PC-3 (cell line): Measurements from ENCODE around the gene MAPK13. TPM values are rescaled to one million over a fixed set of nuclear protein-coding genes. Genes with fewer than 3 reads are reported as not detected.
"Not testable (repeated sequence)": the region's sequence is repeated elsewhere in the genome, so short reads cannot be mapped to it uniquely, and the experiment has no call there.

Source experiments
- ATAC-seq: fragments of 200-7000 bp; cut with Tn5 transposase; 2 replicates; pipeline ENCODE4 v1.9.1; 2020; ENCODE audit warnings: mild to moderate bottlenecking, moderate library complexity
- BruUV-seq: library from RNA; stranded (reverse); fragments of 400-500 nt; replicated peaks from 2 replicates; lab custom pipeline; 2021; lab: Mats Ljungman, UMichigan
- CTCF ChIA-PET: fragments of 300-600 bp; sonication (Branson Sonifier 250); formaldehyde crosslinking; loops from one replicate; lab custom pipeline; 2022; ENCODE audit warnings: antibody characterized with exemption; lab: Charles Lee
- POLR2A ChIA-PET: fragments of 300-600 bp; sonication (Branson Sonifier 250); formaldehyde crosslinking; loops from one replicate; lab custom pipeline; 2022; ENCODE audit warnings: antibody characterized with exemption; ENCODE audit not compliant: unreplicated experiment; lab: Charles Lee
- DNase-seq: peaks from one replicate; pipeline ENCODE4 v3.0.0-alpha.2; 2015
- H2AFZ ChIP-seq: fragments of 300-600 bp; sonication (generic); 2 replicates; pipeline ENCODE4 v1.6.0; 2016; ENCODE audit warnings: antibody characterized with exemption, low read length
- H3F3A ChIP-seq: fragments of 300-600 bp; sonication (generic); one replicate; pipeline ENCODE4 v1.6.0; 2017; ENCODE audit warnings: antibody characterized with exemption, low read length, control low read depth, mild to moderate bottlenecking; ENCODE audit not compliant: unreplicated experiment
- H3K27ac ChIP-seq: fragments of 300-600 bp; sonication (generic); 2 replicates; pipeline ENCODE4 v1.5.1; 2016; ENCODE audit warnings: mild to moderate bottlenecking, low read length
- H3K27me3 ChIP-seq: fragments of 300-600 bp; sonication (generic); 2 replicates; pipeline ENCODE4 v1.6.1; 2016; ENCODE audit warnings: low read length, mixed read lengths
- H3K36me3 ChIP-seq: fragments of 300-600 bp; sonication (generic); 2 replicates; pipeline ENCODE4 v1.6.1; 2016; ENCODE audit warnings: low read depth, mixed run types, low read length, mixed read lengths
- H3K4me1 ChIP-seq: fragments of 300-600 bp; sonication (generic); 2 replicates; pipeline ENCODE4 v1.5.1; 2016; ENCODE audit warnings: low read length; ENCODE audit not compliant: insufficient read depth
- H3K4me2 ChIP-seq: fragments of 300-600 bp; sonication (generic); 2 replicates; pipeline ENCODE4 v1.6.0; 2016; ENCODE audit warnings: low read length
- H3K4me3 ChIP-seq: fragments of 300-600 bp; sonication (generic); 2 replicates; pipeline ENCODE4 v1.5.1; 2016; ENCODE audit warnings: mild to moderate bottlenecking, low read length, mixed read lengths
- H3K79me2 ChIP-seq: fragments of 300-600 bp; sonication (generic); 2 replicates; pipeline ENCODE4 v1.6.1; 2017; ENCODE audit warnings: low read length, mixed read lengths
- H3K9ac ChIP-seq: fragments of 300-600 bp; sonication (generic); 2 replicates; pipeline ENCODE4 v1.6.0; 2016; ENCODE audit warnings: mild to moderate bottlenecking, low read length
- H3K9me2 ChIP-seq: fragments of 300-600 bp; sonication (generic); replicated peaks from 2 replicates; pipeline ENCODE4 v1.6.1; 2016; ENCODE audit warnings: mixed run types, low read length, mixed read lengths
- H3K9me3 ChIP-seq: fragments of 300-600 bp; sonication (generic); 2 replicates; pipeline ENCODE4 v1.6.1; 2016; ENCODE audit warnings: low read length, mixed read lengths
- H4K20me1 ChIP-seq: fragments of 300-600 bp; sonication (generic); 2 replicates; pipeline ENCODE4 v1.6.1; 2016; ENCODE audit warnings: low read length, mixed read lengths
- EZH2 ChIP-seq: fragments of 300-600 bp; sonication (generic); IDR thresholded peaks from one replicate; pipeline ENCODE4 v1.6.1; 2017; ENCODE audit warnings: antibody characterized with exemption, mild to moderate bottlenecking, low read length; ENCODE audit not compliant: unreplicated experiment
- EZH2phosphoT487 ChIP-seq: fragments of 300-600 bp; sonication (generic); IDR thresholded peaks from 2 replicates; pipeline ENCODE4 v1.6.1; 2018; ENCODE audit warnings: mild to moderate bottlenecking, antibody characterized with exemption, low read length, borderline replicate concordance
- intact Hi-C: fragments of 100-400 bp; cut with micrococcal nuclease; formaldehyde crosslinking; loops from 2 replicates; pipeline ENCODE4 v1.9.0; 2023
- total RNA-seq: library from RNA; depleted of rRNA; stranded (reverse); fragments of >200 nt; gene quantifications from 2 replicates; pipeline ENCODE4 v1.2.3, GENCODE V29; 2014
- TF ChIP-seq, protein P1 (sequence below): fragments of 300-600 bp; sonication (generic); conservative IDR thresholded peaks from 2 replicates; pipeline ENCODE4 v1.5.1; 2017; ENCODE audit warnings: antibody characterized with exemption, low read depth, mild to moderate bottlenecking, low read length

MAPK13 gene
- total RNA-seq, 1 experiment from 2014 or later: 41.4 TPM

DNA sequence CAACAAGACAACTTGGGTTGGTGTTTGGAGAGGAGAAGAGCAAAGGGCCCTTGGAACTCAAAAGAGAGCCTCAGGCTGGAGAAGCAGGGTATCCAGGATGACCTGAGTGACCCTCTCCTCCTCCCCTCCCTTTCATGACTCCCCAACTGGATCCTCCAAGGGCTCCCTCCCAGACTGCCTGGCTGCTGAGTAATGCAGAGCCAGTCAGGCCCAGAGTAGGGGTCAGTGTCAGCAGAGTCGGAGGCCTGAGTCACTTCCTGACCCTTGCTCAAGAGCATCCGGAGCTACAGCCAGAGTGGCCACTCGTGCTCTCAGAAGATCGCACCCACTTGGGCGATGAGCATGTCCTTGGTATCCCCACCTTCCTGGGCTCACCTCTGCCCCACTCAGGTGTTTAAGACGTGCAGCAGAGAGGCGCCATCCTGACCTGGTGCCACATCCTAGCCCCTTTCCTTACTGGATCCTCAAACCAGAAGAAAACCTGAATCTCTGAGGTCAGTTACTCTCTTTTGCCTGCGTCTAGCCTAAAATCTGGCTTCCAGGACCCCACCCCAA is 2.8 kb upstream of the MAPK13 start:
- Histone ChIP-seq H2AFZ (no peak overlapping the region), H3K9ac (no peak overlapping the region), H3K79me2 (peaks cover 17% of the 10 kb centered on the region), H3K9me3 (no peaks in the 10 kb centered on the region), H3K27me3 (no peaks in the 10 kb centered on the region), H3K4me3 (no peak overlapping the region), H3K4me2 (peak overlapping the region; percentile 14; the same call in 1 of the 2 replicates), H3K27ac (no peak overlapping the region), H3F3A (no peaks in the 10 kb centered on the region), H4K20me1 (no peaks in the 10 kb centered on the region), H3K36me3 (no peaks in the 10 kb centered on the region), H3K9me2 (no peaks in the 10 kb centered on the region), H3K4me1 (peaks cover 39% of the 10 kb centered on the region)
- ChIA-PET POLR2A (no interaction called here), CTCF (no interaction called here)
- TF ChIP-seq EZH2: no peak
- TF ChIP-seq, protein P1, sequence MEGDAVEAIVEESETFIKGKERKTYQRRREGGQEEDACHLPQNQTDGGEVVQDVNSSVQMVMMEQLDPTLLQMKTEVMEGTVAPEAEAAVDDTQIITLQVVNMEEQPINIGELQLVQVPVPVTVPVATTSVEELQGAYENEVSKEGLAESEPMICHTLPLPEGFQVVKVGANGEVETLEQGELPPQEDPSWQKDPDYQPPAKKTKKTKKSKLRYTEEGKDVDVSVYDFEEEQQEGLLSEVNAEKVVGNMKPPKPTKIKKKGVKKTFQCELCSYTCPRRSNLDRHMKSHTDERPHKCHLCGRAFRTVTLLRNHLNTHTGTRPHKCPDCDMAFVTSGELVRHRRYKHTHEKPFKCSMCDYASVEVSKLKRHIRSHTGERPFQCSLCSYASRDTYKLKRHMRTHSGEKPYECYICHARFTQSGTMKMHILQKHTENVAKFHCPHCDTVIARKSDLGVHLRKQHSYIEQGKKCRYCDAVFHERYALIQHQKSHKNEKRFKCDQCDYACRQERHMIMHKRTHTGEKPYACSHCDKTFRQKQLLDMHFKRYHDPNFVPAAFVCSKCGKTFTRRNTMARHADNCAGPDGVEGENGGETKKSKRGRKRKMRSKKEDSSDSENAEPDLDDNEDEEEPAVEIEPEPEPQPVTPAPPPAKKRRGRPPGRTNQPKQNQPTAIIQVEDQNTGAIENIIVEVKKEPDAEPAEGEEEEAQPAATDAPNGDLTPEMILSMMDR: no peak
- TF ChIP-seq EZH2phosphoT487: no peak
- intact Hi-C loops: no loop called here
- ATAC-seq: peak; percentile 35
- no TSS peak for BruUV-seq
- DNase-seq: peak; percentile 64

DNA sequence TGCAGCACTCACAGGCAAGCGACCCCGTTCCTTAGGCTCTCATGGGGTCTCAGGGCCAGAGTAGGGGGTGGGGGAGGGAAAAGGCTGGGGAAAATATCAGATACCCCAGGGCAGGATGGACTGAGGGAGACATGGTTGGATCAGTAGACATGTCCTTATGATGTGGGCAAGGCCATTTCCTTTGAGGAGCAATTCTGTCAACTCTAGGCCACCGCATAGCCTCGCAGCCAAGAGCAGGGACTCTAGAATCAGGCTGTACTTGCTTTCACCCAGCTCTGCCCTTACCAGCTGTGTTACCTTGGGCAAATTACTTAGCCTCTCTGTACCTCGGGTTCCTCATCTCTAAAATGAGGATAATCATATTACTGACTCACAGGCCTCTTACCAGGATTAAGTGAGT is 2.2 kb upstream of the MAPK13 start:
- CTCF ChIA-PET: no interaction called here

DNA sequence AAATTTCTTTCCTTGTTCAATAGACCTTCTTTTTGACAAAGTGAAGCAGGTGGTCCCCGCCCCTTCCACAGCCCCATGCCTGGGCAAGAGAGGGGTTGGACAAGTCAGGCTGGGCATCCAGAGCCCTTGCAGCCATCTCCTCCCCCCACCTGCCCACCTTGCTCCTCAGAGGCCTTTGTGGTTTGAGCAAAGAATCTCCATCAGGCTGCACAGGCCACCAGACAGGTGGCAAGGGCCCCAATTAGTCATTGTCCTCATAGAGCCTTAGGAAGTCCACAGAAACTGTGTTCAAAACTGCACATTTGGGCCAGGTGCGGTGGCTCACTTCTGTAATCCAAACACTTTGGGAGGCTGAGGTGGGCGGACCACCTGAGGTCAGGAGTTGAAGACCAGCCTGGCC is 1.5 kb upstream of the MAPK13 start:
- H3K79me2 ChIP-seq: peaks cover 24% of the 10 kb centered on the region
- DNase-seq: no peak
- no peak overlapping the region for H3K4me3 ChIP-seq
- H3K27me3 ChIP-seq: no peaks in the 10 kb centered on the region
- no peaks in the 10 kb centered on the region for H4K20me1 ChIP-seq
- H3K9me2 ChIP-seq: no peaks in the 10 kb centered on the region
- CTCF ChIA-PET: no interaction called here
- no peak overlapping the region for H3K27ac ChIP-seq
- BruUV-seq: no TSS peak
- POLR2A ChIA-PET: no interaction called here
- no peak overlapping the region for H3K9ac ChIP-seq
- TF ChIP-seq, protein P1: no peak
- ATAC-seq: no peak
- H3K4me2 ChIP-seq: no peak overlapping the region
- no peaks in the 10 kb centered on the region for H3K9me3 ChIP-seq
- no peaks in the 10 kb centered on the region for H3F3A ChIP-seq
- H3K4me1 ChIP-seq: peaks cover 39% of the 10 kb centered on the region
- intact Hi-C loops: no loop called here
- no peaks in the 10 kb centered on the region for H3K36me3 ChIP-seq
- no peak overlapping the region for H2AFZ ChIP-seq

More for the DNA sequence above, 2.2 kb upstream of the MAPK13 start:
- DNase-seq: no peak
- Histone ChIP-seq H2AFZ (no peak overlapping the region), H3K4me2 (no peak overlapping the region), H3K79me2 (peaks cover 22% of the 10 kb centered on the region), H4K20me1 (no peaks in the 10 kb centered on the region), H3F3A (no peaks in the 10 kb centered on the region), H3K27me3 (no peaks in the 10 kb centered on the region), H3K4me3 (no peak overlapping the region), H3K9ac (no peak overlapping the region), H3K9me3 (no peaks in the 10 kb centered on the region), H3K4me1 (peaks cover 39% of the 10 kb centered on the region), H3K9me2 (no peaks in the 10 kb centered on the region), H3K27ac (no peak overlapping the region), H3K36me3 (no peaks in the 10 kb centered on the region)
- intact Hi-C loops: no loop called here
- ATAC-seq: no peak
- POLR2A ChIA-PET: no interaction called here
- BruUV-seq: no TSS peak
- TF ChIP-seq EZH2phosphoT487 (no peak), EZH2 (no peak)
- TF ChIP-seq, protein P1: no peak

DNA sequence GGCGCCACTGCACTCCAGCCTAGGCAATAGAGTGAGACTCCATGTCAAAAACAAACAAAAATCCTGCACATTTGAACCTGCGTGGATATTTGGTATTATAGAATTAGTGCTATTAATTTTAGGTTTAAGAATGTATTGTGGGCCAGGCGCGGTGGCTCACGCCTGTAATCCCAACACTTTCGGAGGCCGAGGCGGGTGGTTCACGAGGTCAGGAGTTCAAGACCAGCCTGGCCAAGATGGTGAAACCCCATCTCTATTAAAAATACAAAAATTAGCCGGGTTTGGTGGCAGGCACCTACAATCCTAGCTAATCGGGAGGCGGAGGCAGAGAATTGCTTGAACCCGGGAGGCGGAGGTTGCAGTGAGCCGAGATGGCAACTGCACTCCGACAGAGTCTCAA is 979 bp upstream of the MAPK13 start:
- H2AFZ ChIP-seq, H3K4me3 ChIP-seq: not testable (repeated sequence)

More for the DNA sequence above, 979 bp upstream of the MAPK13 start:
- ATAC-seq, BruUV-seq, H3K9me2 ChIP-seq, H3K36me3 ChIP-seq, intact Hi-C loops, H3K9ac ChIP-seq, H3F3A ChIP-seq, H3K9me3 ChIP-seq, CTCF ChIA-PET, H4K20me1 ChIP-seq, DNase-seq, H3K27me3 ChIP-seq, POLR2A ChIA-PET, H3K27ac ChIP-seq: not testable (repeated sequence)
- Histone ChIP-seq H3K79me2 (peaks cover 24% of the 10 kb centered on the region), H3K4me1 (peaks cover 39% of the 10 kb centered on the region), H3K4me2 (peak overlapping the region; percentile 86; the same call in 1 of the 2 replicates)
